ENCODE measurements around the gene PWWP2B.
A peak's percentile ranks its signal among the peaks of the same experiment; 100 is the strongest.
"Not testable (repeated sequence)": the region's sequence is repeated elsewhere in the genome, so short reads cannot be mapped to it uniquely, and the experiment has no call there.

PWWP2B gene

GRCh38 chr10:132379026-132379425 lies 18.0 kb upstream of the PWWP2B start:
- not testable (repeated sequence) for DNase-seq (ENCODE audit: low read depth in 4 of 4, low spot score in 1 of 4)

- not testable (repeated sequence) for DNase-seq (ENCODE audit: low read depth in 4 of 4, low spot score in 1 of 4)
Observed at GRCh38 chr10:132380986-132381385, 16.0 kb upstream of the PWWP2B start.

- no peak for DNase-seq (ENCODE audit: low read depth in 4 of 4, low spot score in 1 of 4)
Observed at GRCh38 chr10:132381741-132382140, 15.3 kb upstream of the PWWP2B start.

DNA sequence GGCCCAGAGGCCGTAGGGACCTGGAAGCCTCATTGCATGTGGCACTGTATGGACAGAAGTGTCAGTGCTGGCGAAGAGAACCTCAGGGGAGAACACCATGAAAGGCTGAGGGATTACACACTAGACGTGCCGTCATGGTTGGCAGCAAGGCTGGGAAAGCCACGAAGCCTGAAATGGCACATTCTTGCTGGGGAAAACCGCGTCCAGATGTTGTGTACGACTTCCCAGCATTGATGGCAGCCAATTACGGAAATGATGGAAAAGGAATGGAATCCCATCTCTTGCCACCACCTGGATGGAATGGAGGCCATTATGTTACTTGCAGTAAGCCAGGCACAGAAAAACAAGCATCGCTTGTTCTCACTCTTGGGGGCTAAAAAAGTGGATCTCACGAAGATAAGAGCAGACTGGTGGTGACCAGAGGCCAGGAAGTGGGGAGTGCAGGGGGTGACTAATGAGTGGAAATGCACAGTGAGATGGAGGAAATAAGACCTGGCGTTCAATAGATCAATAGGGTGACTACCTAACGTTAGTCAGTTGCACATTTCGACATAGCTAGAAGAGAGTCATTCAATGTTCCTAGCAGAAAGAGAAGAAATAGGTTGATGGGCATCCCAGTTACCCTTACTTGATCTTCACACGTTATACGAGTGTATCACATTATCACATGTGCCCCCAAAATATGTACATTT lies 14.6 kb upstream of the PWWP2B start:
- no peak for DNase-seq (ENCODE audit: low read depth in 4 of 4, low spot score in 1 of 4)

DNA sequence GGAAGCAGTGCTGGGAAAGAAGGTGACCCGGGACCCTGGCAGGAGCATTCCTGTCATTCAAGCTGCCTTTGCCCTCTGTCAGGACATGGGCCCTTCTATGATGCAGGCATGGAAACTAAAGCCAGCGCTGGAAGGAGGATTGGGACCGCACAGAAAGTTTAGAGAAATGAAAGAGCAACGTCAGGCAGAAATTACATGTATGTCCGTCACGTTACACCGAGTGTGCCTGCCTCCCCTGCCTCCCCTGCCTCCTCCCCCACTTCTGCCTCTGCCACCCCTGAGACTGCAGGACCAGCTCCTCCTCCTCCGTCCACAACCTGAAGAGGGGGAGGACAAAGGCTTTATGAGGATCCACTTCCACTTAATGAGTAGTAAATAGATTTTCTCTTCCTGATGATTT lies 13.9 kb upstream of the PWWP2B start:
- no peak for DNase-seq (ENCODE audit: low read depth in 4 of 4, low spot score in 1 of 4)

GRCh38 chr10:132383751-132384196 lies 13.2 kb upstream of the PWWP2B start:
- DNase-seq (ENCODE audit: low read depth in 4 of 4, low spot score in 1 of 4), result no peak

DNA sequence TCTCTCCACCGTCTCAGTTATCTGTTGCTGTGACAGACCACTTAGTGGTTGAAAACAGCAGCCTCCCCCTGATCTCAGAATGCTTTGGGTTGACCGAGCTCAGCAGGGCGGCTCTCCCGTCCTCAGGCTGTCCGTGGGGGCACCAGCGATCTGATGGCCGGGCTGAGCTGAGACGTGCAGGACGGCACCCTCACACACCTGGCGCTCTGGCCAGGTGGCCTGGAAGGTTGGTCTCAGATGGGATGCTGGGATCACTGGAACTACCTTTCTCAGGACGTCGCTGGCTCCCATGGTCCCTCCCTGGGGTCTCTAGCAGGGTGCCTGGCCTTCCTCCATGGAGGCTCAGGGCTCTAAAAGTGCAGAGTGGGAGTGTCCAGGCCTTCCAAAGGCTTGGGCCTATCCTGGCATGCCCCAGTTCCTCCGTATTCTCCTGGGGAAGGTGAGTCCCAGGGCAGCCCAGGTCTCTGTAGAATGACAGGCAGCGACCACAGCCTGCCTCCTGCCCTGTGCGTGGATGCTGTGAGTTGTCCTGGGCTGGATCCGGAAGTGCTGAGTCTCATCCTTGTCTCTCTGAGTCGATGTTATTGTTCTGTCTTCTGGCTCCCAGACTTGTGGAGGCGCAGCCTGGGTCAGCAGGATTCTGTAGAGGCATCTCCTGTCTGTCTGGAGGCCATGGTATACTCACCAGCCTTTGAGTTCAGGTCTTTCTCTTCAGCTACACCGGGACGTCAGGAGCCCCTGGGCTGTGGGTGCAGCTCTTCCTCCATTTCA lies 12.2 kb upstream of the PWWP2B start:
- no peak for DNase-seq (ENCODE audit: low read depth in 4 of 4, low spot score in 1 of 4)

DNA sequence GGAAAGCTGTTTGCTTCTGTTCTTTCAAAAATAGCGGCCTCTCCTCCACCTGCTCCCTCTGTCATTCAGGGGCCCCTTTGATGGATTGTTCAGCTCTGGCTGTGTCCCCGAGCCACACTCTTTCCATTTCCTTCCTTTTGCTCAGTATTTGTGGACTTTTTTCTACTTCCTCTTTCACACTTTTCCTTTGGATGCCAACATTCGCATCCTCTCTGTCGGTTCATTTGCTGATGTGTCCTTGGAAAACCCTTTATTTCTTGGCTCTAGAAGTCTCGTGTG lies 11.7 kb upstream of the PWWP2B start:
- DNase-seq (ENCODE audit: low read depth in 4 of 4, low spot score in 1 of 4), result no peak

GRCh38 chr10:132385721-132386418 lies 11.1 kb upstream of the PWWP2B start:
- DNase-seq (ENCODE audit: low read depth in 4 of 4, low spot score in 1 of 4), result no peak

- no peak for DNase-seq (ENCODE audit: low read depth in 4 of 4, low spot score in 1 of 4)
Observed at GRCh38 chr10:132386419-132386831, 10.6 kb upstream of the PWWP2B start.

DNA sequence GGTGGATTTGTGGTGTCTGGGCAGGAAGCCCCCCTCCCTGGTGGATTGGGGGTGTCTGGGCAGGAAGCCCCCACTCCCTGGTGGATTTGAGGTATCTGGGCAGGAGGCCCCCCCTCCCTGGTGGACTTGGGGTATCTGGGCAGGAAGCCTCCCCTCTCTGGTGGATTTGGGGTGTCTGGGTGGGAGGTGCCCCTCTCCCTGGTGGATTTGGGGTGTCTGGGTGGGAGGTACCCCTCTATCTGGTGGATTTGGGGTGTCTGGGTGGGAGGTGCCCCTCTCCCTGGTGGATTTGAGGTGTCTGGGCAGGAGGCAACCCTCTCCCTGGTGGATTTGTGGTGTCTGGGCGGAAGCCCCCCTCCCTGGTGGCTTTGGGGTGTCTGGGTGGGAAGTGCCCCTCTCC lies 10.1 kb upstream of the PWWP2B start:
- not testable (repeated sequence) for DNase-seq (ENCODE audit: low read depth in 4 of 4, low spot score in 1 of 4)

DNA sequence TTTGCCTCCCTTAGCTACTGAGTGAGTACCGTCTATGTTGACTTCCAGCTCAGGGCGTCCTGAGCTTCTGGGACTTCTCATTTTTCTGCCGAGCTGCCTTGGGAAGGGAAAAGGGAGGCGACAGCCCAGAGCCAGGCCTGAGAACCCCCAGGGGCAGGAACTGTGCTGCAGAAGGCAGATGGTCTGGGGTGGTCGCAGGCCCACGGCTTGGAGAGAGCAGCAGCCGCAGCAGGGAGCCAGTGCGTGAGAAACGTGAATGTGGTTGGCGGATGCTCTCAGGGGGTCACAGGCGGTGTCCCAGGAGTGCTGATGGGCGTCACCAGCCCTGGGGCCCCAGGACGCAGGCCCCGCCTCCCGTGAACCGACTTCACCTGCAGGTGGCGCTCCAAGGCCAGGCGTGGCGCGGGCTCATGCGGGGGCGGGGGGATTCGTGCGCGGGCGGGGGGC lies 9.2 kb upstream of the PWWP2B start:
- DNase-seq (ENCODE audit: low read depth in 4 of 4, low spot score in 1 of 4), result peak in 3 of 4 experiments; percentile 57 to 63 (median 63)

GRCh38 chr10:132388891-132389432 lies 8.0 kb upstream of the PWWP2B start:
- no peak for DNase-seq (ENCODE audit: low read depth in 4 of 4, low spot score in 1 of 4)

DNA sequence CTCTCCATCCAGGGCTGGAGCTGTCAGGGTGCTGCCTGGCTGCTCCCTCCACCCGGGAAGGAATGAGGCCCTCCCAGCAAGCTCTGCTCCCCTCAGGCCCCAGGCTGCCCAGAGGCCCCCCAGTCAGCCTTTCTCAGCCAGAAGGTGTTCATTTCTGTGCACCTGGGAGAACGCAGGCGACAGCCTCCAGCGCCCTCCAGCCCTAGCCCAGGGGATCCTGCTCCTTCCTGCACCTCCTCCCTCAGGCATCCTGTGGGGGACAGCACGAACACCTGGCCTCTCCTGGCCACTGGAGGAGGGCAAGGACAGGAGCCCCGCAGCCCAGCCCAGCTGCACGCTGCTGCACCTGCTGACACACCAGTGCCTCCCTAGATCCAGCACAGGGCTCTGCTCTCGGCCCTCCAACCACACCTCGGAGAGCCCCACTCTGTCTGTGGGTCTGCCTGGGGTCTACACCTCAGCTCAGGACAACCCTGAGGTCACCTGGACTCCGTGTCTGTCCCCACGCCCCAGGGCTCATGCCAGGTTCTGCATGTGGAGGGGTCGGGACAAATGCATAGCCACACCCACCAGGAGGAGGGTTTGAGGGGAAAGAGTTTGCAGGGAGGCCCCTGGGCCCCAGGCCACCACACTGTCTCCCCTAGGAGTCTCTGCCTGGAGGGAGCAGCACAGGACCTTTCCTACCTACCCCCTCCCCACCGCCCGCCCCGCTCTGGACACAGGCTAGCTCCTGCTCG lies 7.4 kb upstream of the PWWP2B start:
- no peak for DNase-seq (ENCODE audit: low read depth in 4 of 4, low spot score in 1 of 4)

DNA sequence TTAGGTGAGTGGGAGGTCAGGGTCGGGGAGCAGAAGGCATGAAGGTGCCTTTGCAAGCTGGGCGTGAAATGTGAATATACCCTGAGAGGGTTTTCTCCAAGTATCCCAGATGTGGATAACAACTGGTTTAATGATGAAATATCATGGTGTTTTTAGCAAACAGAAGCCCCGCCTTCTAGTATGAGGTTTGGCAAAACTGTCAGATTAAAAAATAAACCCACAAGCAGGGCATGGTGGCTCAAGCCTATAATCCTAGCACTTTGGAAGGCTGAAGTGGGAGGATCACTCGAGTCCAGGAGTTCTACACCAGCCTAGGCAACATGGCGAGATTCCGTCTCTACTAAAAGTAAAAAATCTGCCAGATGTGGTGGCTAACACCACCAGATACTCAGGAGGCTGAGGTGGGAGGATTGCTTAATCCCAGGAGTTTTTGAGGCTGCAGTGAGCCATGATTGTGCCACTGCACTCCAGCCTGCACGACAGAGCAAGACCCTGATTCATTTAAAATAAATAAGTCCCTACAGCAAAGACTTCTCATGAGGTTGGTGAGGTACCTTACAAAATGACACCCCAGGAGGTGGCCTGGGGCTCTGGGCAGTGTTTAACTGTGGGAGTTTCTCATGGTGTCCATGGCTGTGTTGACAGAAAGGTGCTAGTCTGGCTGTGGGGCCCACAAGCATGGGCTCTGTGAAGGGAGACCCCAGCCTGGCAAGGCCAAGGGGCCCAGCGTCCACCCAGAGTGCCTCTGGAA lies 6.7 kb upstream of the PWWP2B start:
- no peak for DNase-seq (ENCODE audit: low read depth in 4 of 4, low spot score in 1 of 4)

DNA sequence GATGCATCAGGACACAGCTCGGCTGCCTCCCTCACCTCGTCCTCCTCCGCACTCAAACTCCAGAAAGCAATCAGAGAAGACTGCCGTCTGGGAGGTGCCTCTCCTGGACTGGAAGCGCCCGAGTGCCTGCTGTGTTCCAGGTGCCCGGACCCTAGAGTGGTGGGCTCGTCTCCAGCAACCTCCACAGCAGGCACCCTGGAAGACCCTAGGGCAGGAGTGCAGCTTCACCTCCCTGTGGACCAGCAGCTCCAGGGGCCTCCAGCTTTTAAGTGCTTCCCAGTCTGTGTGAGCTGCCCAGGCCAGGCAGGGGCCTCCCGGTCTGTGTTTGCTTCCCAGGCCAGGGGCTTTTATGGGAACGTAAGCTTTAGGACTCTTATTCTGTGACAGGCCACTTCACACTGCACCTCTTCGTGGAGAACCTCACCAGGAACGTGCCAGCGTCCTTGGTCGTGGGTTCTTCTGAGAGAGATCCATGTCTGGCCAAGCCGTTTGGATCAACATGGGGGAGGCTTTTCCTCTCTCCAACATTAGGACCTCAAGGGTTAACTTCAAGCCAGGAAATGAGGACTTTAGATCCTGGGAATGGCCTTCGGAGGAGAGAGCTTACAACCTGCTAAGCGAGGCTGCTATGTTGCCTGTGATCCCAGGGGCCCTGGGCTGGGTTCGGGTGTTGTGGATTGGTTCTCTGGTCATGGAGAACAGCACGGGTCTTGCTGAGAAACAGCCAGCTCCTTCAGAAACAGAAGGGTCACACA lies 5.9 kb upstream of the PWWP2B start:
- no peak for DNase-seq (ENCODE audit: low read depth in 4 of 4, low spot score in 1 of 4)

DNA sequence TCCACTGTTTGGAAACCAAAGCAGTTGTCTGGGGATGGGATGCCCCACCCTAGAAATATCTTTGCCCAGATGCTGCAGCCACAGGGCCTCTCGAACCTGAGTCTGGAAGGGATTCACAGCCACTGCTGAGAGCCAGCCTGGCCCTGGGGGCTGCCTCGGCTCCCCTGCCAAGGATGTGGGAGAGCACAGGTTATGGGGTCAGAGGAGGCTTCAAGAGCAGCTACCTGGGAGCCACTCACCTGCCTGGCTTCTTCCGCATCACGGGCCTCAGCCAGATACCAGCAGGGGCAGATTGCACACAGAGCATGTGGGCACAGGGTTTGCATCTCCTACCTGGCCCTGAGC lies 5.4 kb upstream of the PWWP2B start:
- no peak for DNase-seq (ENCODE audit: low read depth in 4 of 4, low spot score in 1 of 4)

DNA sequence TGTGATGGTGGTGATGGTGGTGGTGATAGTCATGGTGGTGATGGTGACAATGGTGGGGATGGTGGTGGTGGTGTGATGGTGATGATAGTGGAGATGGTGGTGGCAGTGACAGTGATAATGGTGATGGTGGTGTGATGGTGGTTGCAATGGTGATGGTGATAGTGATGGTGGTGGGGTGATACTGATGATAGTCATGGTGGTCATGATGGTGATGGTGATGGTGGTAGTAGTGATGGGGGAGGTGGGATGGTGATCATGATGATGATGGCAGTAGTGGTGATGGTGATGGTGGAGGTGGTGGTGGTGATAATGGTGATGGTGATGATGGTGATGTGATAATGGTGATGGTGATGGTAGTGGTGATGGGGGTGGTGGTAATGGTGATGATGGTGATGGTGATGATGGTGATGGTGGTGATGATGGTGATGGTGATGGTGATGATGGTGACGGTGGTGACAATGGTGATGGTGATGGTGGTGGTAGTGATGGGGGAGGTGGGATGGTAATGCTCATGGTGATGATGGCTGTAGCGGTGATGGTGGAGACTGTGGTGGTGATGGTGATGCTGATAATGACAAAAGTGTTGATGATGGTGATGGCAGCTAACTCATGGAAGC lies 4.7 kb upstream of the PWWP2B start:
- no peak for DNase-seq (ENCODE audit: low read depth in 4 of 4, low spot score in 1 of 4)
